GM23338 (cell line): ENCODE results near the gene ZNF385C.

Experiments used
- CREB1 ChIP-seq: fragments of 250-450 bp; sonication (Bioruptor Pico); IDR thresholded peaks from 2 replicates; pipeline ENCODE4 v1.5.0; 2020; ENCODE audit warnings: low read depth, mild to moderate bottlenecking, moderate library complexity
- ETS1 ChIP-seq: IDR thresholded peaks from 2 replicates; pipeline ENCODE4 v1.6.1; 2016; ENCODE audit warnings: antibody characterized with exemption
- EZH2 ChIP-seq: fragments of 200-600 bp; sonication (generic); IDR thresholded peaks from one replicate; pipeline ENCODE4 v1.8.0; 2017; ENCODE audit warnings: antibody characterized with exemption, mild to moderate bottlenecking, low read depth; ENCODE audit not compliant: unreplicated experiment
- EZH2phosphoT487 ChIP-seq: fragments of 200-600 bp; sonication (generic); IDR thresholded peaks from one replicate; pipeline ENCODE4 v1.8.1; 2018; ENCODE audit warnings: antibody characterized with exemption; ENCODE audit not compliant: unreplicated experiment
- JUNB ChIP-seq: IDR thresholded peaks from one replicate; pipeline ENCODE4 v1.6.1; 2016; ENCODE audit warnings: antibody characterized with exemption; ENCODE audit not compliant: unreplicated experiment
- NANOG ChIP-seq: IDR thresholded peaks from 2 replicates; pipeline ENCODE4 v1.6.1; 2016; ENCODE audit warnings: antibody characterized with exemption, borderline replicate concordance
- POLR2AphosphoS5 ChIP-seq: IDR thresholded peaks from 2 replicates; pipeline ENCODE4 v1.6.1; 2016; ENCODE audit warnings: antibody characterized with exemption, low read depth
- REST ChIP-seq: IDR thresholded peaks from one replicate; pipeline ENCODE4 v1.6.1; 2018; ENCODE audit warnings: antibody characterized with exemption; ENCODE audit not compliant: unreplicated experiment
- STAT1 ChIP-seq: IDR thresholded peaks from one replicate; pipeline ENCODE4 v1.6.1; 2016; ENCODE audit warnings: antibody characterized with exemption; ENCODE audit not compliant: unreplicated experiment
- ZNF114 ChIP-seq: fragments of 250-450 bp; sonication (Bioruptor Pico); IDR thresholded peaks from 2 replicates; pipeline ENCODE4 v1.5.0; 2020; ENCODE audit warnings: mild to moderate bottlenecking, moderate library complexity
- ZNF331 ChIP-seq: fragments of 250-450 bp; sonication (Bioruptor Pico); IDR thresholded peaks from 2 replicates; pipeline ENCODE4 v1.5.0; 2020; ENCODE audit warnings: low read depth, mild to moderate bottlenecking, moderate library complexity
- TF ChIP-seq, protein P1 (sequence below), 2 experiments: fragments of 200-600 bp in 1 of 2; sonication (generic) in 1 of 2; conservative IDR thresholded peaks; 2 replicates each; pipeline versions ENCODE4 v1.5.1 to v1.6.1; 2016 to 2017; ENCODE audit warnings: antibody characterized with exemption in 2 of 2, low read depth in 2 of 2, mild to moderate bottlenecking in 2 of 2, moderate library complexity in 1 of 2

DNA sequence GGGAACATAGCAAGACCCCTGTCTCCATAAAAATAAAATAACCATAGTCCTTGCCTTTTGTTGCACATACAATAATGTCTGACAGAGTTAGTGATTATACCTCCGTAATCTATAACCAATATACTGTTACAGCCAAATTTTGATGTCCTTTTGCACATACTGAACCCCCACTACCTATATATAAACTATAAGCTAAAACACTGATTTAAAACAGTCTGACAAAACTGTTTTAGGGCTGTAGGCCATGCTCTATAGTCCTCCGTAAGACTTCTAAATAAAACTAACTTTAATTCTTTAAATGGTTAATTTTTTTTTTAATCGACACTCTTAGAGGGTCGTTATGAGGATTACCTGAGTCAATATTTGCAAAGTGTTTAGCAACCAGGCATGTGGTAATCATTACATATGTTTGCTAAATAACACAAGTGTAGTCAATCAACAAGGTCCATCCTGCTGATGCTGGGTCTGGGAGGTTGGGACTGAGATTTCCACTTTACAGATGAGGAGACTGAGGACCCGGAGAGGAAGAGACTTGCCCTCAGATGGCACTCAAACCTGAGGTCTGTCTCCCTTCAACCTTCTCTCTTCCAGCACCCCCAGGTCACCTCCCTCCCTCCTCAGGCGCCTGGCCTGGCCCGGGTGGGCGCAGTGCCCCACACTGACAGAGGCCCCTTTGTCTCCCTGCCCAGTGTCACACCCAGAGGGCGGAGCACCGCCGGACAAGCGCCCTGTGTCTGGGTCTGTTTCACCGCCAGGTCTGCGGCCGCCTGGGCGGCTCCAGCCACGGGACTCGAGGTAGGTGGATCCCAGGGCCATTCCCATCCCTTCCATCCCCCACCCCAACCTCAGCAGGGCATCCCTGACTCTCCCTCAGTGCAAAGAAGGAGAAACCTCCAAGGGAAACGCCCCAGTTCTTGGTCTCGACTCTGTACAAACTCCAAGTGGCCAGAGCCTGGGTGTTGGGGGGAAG lies 10.3 kb downstream of the ZNF385C start:
- TF ChIP-seq, protein P1, sequence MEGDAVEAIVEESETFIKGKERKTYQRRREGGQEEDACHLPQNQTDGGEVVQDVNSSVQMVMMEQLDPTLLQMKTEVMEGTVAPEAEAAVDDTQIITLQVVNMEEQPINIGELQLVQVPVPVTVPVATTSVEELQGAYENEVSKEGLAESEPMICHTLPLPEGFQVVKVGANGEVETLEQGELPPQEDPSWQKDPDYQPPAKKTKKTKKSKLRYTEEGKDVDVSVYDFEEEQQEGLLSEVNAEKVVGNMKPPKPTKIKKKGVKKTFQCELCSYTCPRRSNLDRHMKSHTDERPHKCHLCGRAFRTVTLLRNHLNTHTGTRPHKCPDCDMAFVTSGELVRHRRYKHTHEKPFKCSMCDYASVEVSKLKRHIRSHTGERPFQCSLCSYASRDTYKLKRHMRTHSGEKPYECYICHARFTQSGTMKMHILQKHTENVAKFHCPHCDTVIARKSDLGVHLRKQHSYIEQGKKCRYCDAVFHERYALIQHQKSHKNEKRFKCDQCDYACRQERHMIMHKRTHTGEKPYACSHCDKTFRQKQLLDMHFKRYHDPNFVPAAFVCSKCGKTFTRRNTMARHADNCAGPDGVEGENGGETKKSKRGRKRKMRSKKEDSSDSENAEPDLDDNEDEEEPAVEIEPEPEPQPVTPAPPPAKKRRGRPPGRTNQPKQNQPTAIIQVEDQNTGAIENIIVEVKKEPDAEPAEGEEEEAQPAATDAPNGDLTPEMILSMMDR (conservative IDR thresholded peaks at IDR 0.05; ENCODE audit: low read depth in 2 of 2): no peak
- no peak for TF ChIP-seq JUNB
- no peak for TF ChIP-seq EZH2phosphoT487
- no peak for TF ChIP-seq POLR2AphosphoS5
- no peak for TF ChIP-seq EZH2
- TF ChIP-seq CREB1 (CRISPR knock-in tag): no peak
- no peak for TF ChIP-seq ZNF331 (CRISPR knock-in tag)
- no peak for TF ChIP-seq REST
- no peak for TF ChIP-seq STAT1
- TF ChIP-seq ZNF114 (CRISPR knock-in tag): no peak
- no peak for TF ChIP-seq ETS1
- TF ChIP-seq NANOG: no peak
